GOT3 (cell line): ENCODE data around the gene ZBTB9.

Experiments used
- DNase-seq: peaks from one replicate; lab custom pipeline; 2025; ENCODE audit warnings: mixed read lengths; lab: John Stamatoyannopoulos, UW

ZBTB9 gene, protein sequence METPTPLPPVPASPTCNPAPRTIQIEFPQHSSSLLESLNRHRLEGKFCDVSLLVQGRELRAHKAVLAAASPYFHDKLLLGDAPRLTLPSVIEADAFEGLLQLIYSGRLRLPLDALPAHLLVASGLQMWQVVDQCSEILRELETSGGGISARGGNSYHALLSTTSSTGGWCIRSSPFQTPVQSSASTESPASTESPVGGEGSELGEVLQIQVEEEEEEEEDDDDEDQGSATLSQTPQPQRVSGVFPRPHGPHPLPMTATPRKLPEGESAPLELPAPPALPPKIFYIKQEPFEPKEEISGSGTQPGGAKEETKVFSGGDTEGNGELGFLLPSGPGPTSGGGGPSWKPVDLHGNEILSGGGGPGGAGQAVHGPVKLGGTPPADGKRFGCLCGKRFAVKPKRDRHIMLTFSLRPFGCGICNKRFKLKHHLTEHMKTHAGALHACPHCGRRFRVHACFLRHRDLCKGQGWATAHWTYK

DNA sequence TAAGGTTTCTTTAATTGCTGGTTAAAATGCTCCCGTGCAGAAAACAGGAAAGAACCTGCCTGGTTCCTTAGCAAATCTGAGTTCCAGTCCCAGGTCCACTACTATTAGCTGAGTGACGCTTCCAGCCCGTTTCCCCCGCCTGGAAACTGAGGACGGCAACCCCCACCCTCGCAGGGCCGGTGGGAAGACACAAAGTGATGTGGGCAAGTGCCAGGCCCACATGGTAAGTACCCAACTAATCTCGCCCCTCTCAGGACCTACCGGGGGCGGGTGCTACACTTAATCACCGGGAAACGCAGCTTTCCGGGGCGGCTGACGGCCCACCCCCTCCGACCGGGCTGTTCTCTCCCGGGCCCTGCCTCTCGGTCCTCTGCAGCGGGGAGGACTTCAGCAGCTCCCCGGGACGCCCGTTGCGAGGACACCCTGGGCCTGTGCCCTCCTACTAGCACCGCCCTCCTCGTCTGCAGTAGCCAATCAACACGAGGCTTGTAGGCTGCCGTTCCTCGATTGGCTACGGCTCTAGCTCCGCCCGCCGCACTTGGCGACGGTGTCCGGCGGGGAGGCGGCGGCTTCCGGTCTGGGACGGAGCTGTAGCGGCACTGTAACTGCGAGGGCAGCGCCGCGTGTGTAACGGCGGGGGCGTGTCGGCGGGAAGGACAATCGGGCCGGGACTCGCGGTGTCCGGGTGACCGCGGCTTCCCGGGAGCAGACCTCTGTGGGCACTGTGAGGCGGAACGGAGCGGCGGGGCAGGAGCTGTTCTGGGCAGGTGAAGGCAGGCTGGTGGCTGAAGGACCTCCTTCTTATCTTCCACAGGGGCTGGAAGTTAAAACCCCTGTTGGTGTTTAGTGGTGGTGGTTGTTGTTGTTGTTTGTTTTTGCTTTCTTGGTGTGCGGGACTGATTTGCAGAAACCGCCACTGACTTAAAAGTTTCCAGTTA, at the start of gene ZBTB9:
Gene ZBTB9 (plus strand): TSS at position 568 of the 938 bp plus-strand sequence. CDS start 525 bp downstream, outside the sequence.
- DNase-seq: peak; percentile 88

DNA sequence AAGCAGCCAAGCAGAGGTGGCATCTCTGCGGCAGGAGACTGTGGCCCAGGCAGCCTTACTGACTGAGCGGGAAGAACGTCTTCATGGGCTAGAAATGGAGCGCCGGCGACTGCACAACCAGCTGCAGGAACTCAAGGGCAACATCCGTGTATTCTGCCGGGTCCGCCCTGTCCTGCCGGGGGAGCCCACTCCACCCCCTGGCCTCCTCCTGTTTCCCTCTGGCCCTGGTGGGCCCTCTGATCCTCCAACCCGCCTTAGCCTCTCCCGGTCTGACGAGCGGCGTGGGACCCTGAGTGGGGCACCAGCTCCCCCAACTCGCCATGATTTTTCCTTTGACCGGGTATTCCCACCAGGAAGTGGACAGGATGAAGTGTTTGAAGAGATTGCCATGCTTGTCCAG, 49.5 kb upstream of the ZBTB9 start:
- DNase-seq: no peak

DNA sequence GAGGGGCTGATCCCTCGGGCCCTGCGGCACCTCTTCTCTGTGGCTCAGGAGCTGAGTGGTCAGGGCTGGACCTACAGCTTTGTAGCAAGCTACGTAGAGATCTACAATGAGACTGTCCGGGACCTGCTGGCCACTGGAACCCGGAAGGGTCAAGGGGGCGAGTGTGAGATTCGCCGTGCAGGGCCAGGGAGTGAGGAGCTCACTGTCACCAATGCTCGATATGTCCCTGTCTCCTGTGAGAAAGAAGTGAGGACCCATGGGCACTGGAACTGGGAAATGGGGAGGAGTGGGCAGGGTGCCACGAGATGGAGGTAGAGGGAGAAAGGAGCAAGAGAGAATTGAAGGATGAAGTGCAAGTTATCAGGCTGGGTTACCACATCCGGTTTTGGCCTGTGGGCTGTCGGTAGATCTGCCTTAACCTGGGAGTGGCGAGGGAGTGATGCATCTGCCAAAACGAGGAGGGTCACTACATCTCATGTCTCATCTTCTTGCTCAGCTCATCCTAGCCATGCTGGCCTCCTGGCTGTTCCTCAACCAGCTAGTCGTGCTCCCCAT, 48.9 kb upstream of the ZBTB9 start:
- no peak for DNase-seq

DNA sequence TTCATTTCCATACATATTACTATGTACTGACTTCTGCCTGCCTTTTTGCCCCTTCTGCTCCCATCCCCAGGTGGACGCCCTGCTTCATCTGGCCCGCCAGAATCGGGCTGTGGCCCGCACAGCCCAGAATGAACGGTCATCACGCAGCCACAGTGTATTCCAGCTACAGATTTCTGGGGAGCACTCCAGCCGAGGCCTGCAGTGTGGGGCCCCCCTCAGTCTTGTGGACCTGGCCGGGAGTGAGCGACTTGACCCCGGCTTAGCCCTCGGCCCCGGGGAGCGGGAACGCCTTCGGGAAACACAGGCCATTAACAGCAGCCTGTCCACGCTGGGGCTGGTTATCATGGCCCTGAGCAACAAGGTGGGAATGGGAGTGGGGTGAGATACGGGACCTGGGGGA, 48.2 kb upstream of the ZBTB9 start:
- no peak for DNase-seq

DNA sequence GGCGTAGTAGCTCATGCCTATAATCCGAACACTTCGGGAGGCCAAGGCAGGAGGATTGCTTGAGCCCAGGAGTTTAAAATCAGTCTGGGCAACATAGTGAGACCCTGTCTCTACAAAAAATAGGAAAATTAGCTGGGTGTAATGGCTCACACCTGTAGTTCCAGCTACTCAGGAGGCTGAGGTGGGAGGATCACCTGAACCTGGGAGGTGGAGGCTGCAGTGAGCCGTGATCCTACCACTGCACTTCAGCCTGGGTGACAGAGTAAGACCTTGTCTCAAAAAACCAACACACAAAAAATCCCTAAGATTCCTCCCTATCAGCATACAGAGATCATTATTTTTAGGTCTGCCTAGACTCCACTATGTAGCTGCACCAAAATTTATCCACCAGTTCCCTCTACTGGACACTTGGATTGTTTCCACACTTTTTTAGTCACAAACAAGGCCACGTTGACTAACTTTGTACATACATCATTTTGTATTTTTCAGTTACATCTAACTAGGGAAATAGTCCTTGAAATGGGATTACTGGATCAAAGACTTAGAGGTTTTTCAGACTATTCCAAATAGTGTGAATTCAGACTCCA, 47.2 kb upstream of the ZBTB9 start:
- no peak for DNase-seq

DNA sequence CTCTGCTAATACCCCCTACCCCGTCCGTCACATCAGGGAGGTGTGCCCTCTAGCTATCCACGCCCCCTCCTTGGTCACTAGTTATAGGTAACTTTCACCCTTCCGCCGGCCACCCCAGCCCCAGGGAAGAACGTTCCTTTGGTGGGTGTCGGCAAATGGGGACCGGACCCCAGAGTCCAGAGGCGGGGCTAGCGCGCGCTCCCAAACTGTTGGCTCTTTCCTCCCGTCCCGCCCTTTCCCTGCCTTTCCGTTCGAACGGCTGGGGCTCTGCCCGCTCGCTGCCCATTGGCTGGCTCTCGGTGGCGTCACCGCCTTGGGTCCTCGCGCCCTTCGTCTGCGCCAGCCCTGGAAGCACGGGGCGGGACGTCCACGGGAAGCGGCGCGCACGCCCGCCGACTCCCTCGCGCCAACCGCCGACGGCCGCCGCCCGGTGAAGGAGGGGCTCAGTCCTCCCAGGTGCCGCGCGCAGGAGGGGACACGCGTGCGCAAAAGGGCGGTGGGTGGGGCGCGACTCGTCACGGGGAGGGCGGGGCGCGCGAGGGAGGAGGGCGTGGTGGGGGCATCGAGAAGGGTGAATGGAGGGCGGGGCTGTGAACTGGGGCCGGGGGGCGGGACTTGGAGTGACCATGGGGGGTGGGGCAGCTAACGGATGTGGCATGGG, 44.2 kb upstream of the ZBTB9 start:
- DNase-seq: peak; percentile 99

DNA sequence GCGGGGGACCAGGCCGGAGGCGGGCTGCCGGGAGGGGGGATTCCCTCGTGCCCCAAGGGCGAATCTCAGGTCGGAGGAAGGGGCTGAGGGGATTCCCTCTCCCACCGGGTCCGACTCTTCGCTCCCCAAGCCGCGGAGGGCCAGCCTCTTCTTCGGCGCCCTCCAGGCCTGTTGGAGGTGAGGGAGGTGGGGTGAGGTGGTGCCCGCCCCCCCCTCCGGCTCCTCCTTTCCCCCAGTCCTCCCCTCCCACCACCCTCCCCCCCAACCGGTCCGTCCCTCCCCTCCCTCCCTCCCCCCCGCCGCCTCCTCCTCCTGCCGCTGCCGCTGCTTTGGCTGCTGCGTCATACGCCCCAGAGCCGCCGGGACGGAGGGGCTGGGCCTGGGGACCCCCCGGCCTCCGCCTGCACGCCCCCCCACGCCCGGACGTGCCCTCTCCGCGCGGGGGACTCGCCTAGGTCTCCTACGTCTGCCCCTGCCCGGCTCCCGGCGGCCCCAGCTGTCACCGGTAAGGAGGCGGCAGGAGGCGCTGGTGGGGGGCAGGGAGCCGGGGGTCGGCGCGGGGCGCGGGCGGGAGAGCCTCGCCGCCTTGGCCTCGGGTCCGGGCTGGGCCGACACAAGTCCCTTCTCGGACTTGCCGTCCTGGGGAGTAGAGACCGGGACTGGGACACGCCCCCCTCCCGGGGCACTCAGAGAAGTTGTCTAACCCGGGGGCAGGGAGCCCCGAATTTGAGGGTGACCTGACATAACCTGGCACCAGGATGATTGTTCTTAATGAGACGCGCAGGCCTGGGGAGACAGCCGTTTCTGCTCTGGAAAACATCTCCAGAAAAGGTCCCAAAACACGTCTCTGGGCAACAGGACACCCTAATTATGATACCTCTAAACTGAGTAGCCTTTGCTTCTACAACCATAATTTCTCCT, 43.4 kb upstream of the ZBTB9 start, which contains the start of gene PHF1:
Gene PHF1 (plus strand): TSS at position 304 of the 921 bp plus-strand sequence. CDS start 1,250 bp downstream, outside the sequence.
- peak; percentile 87 for DNase-seq

DNA sequence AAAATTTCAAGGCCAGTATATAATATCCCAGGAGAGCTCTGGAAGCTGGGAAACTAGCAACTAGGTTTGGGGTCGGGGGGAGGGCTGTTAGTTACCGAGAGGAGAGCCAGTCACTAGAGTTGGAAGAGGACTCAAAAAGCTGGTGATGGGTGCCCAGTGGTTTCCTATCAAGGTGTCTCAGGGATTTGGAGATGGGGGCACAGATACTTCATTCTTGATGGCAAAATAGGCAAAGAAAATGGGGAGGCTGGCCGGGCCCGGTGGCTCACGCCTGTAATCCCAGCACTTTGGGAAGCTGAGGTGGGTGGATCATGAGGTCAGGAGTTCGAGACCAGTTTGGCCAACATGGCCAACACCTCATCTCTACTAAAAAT, 42.8 kb upstream of the ZBTB9 start:
- no peak for DNase-seq

DNA sequence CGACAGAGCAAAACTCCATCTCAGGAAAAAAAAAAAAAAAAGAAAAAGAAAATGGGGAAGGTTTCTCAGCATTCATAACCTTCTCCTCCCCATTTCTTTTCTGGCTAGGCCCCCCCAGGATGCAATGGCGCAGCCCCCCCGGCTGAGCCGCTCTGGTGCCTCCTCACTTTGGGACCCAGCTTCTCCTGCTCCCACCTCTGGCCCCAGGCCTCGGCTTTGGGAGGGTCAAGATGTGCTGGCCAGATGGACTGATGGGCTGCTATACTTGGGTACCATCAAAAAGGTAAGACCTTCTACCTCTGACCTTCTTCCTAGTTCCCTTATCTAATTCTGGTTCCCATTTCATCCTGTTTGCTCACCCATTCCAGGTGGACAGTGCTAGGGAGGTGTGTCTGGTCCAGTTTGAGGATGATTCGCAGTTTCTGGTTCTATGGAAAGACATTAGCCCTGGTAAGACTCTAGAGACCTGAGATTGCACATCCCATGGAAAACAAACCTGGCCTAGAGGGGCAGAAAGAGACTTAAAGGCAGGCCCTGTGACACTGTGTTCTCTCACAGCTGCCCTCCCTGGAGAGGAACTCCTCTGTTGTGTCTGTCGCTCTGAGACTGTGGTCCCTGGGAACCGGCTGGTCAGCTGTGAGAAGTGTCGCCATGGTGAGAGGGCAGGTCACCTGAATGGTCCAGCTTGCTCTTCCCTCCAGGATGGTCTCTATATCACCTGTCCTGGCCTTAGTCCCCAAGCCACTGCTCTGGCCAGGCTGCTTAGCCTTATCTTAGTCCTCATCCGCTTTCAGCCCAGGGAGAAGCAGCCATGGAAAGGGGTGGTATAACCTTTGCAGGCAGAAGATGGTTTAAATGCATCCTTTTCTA, 42.0 kb upstream of the ZBTB9 start:
- DNase-seq: no peak

DNA sequence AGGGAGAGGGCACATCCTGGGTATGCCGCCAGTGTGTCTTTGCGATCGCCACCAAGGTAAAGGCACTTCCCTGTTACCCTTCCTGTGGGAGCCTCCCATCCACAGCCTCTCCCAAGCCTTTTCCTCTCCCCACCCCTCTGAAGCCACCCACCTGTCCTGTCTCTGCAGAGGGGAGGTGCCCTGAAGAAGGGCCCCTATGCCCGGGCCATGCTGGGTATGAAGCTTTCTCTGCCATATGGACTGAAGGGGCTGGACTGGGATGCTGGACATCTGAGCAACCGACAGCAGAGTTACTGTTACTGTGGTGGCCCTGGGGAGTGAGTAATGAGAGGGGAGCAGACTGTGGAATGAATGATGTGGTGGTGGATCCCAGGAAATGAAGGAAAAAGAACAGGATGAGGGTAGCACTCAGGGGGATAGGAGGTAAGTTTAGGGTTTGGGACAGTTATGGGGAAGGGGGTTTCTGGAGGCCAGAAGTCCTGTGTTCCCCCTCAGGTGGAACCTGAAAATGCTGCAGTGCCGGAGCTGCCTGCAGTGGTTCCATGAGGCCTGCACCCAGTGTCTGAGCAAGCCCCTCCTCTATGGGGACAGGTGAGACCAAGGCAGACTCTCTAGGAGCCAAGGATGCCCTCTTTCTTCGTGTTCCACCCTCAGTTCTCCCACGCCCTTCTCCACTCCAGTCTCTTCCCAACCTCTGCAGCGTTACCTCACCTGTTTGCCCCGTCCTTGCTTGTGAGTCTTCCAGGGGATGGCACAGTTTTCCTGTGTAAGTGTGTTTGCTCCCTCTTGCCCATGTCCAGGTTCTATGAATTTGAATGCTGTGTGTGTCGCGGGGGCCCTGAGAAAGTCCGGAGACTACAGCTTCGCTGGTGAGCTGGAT, 40.9 kb upstream of the ZBTB9 start:
- DNase-seq: no peak

DNA sequence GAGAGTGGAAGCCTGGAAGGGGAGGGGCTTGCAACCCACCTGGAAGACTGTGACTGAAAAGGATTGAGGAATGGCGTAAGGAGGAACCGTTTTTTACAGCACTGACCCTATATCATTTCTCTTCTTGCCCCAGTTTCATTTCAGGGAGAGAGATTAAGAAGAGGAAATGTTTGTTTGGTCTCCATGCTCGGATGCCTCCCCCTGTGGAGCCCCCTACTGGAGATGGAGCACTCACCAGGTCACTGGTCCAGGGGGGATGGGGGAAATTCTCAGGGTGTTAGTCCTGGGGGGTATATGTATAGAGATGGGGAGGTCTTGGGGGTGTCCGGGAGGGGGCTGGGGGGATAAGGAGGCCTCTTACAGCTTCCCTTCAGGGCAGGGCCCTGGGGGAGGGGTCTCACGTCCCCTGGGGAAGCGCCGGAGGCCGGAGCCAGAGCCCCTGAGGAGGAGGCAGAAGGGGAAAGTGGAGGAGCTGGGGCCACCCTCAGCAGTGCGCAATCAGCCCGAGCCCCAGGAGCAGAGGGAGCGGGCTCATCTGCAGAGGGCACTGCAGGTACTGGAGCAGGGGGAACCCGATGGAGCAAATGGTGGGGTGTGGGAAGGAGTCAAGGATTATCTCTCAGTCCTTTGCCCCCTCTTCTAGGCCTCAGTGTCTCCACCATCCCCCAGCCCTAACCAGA, 39.6 kb upstream of the ZBTB9 start:
- no peak for DNase-seq

DNA sequence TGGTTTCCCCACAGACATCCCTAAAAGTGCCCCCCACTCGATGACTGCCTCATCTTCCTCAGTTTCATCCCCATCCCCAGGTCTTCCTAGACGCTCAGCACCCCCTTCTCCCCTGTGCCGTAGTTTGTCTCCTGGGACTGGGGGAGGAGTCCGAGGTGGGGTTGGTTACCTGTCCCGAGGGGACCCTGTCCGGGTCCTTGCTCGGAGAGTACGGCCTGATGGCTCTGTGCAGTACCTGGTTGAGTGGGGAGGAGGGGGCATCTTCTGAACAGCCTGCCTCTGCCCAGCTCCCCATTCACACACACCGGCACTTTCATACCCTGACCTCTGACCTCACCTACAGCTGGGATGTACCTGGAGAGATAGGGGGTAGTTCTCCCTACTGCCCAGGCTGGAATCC, 38.5 kb upstream of the ZBTB9 start:
- DNase-seq: no peak

DNA sequence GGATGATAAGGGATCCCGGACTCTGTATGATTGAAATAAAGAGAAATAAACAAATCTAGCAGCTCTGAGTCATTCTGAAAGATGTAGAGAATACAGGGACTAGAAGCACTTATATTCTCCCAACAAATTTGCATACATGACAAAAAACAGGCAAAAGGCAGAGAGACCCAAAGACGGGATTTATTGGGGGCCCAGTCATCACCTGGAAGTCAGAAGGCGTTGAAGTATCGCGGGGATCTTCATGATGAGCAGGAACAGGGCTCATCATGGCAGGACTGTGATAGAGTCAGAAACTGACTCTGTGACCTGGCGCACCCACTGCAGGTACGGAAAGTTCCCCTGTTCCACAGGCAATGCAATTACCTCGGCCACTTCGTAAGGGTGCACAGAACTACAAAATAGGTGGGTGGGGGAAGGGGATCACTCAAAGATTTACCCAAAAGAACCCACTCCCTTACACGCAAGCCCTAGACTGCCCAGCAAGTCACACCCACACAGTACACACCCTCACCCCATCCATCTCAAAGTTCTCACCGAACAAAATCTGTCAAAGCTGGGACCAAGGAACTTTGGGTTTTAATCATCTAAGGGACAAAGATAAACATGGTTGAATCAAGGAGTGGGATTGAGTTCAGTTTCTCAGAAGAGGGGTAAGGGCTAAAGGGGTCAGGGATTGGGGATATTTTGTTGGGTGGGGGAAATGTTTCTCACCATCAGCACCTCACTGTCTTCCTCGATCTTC, 37.8 kb upstream of the ZBTB9 start:
- DNase-seq: no peak

DNA sequence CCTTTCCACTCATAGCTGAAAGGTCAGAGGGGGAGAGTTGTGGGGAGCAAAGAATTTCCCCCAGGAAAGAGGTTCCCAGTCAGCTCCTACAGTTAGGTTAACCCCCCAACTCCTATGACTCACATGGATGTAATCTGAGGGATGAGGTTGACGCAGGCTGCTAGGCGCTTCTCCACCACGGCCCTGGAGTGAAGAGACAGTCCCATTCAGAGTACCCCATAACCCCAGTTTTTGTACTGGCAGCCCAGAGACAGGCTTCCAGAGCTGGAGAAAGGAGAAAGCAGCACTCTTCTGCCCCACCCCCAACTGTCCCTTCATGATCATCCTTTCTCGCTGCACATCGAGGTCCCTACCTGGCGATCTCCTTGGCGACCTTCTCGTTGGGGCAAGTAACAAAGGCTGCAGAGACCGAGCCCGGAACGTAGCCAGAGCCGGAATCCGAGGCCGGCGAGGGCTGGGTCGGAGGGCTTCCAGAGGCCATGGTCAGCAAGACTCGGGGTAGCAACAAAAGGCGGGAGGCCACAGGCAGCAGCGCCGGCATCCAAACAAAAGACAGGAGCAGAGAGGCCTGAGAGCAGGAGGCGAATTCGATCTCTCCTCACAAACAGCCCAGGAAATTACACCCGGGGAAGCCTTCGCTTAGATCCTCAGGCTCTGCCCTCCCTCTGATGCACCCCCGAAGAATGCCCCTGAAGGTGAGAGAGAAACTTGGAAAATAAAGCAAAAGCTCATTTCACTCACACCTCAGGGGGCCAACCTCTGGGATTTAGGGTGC, 37.1 kb upstream of the ZBTB9 start:
- DNase-seq: no peak

DNA sequence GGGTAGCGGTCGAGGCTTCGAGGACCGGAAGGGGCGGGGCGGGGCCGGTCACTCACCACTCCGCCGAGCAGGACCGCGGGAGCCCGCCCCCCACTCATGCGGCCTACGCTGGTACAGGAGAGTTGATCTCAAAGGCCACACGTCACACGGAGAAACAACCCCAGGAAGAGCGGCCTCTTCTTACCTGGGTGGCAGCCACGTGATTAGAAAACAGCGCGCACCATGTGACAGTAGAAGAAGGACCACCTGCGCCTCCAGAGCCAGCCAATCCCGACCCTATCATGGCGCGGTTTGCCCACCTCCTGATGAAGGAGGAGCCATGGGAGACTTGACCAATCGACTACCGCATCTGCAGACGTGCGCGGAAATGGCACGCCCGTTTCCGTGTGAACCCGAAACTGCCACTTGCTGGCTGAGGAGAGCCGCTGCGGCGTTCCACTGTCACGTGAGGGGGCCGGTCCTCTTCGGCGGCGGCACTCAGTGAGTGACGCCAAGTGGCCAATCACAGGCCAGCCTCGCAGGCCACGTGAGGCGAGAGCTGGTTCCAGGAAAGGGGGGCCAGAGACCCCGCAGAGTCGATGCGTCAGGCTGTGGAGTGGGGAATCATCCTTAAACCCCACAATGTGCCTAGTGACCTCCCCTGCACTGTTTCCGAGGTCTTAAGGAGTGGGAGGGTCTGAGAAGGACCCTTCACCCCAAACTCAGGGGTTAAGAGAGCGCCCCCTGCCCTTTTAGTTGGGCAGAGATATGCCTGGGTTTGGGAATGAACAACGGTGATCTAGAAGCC, 36.3 kb upstream of the ZBTB9 start, which contains the start of gene CUTA:
Gene CUTA (minus strand): TSS at position 205 of the 787 bp plus-strand sequence. CDS start 107 bp downstream, at position 98.
- peak; percentile 96 for DNase-seq
